ENCODE measurements around the gene WDR11. TPM values are rescaled to one million over a fixed set of nuclear protein-coding genes. Genes with fewer than 3 reads are reported as not detected.

The WDR11 gene
- total and polyA plus RNA-seq, 9 of the 15 experiments (the other 6 are each of a cell fraction or from before 2014, with no cell fraction given), result 12.4 to 50.7 (median 23.6) TPM

GRCh38 chr10:120828763-120829319, 22.3 kb upstream of the WDR11 start:
- TF ChIP-seq SRSF1 (IDR thresholded peaks at IDR 0.05; ENCODE audit: low read depth, low read length) (no peak), BRD9 (IDR thresholded peaks at IDR 0.05; ENCODE audit: low read depth, partially characterized antibody) (no peak), ZNF121 (CRISPR knock-in tag; conservative IDR thresholded peaks at IDR 0.05) (no peak), TBL1XR1 (IDR thresholded peaks at IDR 0.05; ENCODE audit: low read length in 2 of 2) (no peak), ZNF512 (tag; IDR thresholded peaks at IDR 0.05) (no peak)
- in situ Hi-C loops (cut with MboI), result no loop called here
- H3K9me1 ChIP-seq (ENCODE audit: control insufficient read depth, insufficient read depth, low read length), result no peaks in the 10 kb centered on the region
- FAIRE-seq (no peak), ATAC-seq (no peak), DNase-seq (ENCODE audit: extremely low read depth in 1 of 4, low spot score in 3 of 4) (no peak)
- H3K27ac ChIP-seq (ENCODE audit: extremely low read depth, low read depth, low read length), result no peak overlapping the region
- H3K9ac ChIP-seq (ENCODE audit: insufficient read depth in 1 of 2, low read depth in 2 of 2, low read length in 2 of 2), result no peak overlapping the region
- H3K4me2 ChIP-seq (ENCODE audit: insufficient read depth, low read length), result no peak overlapping the region
- intact Hi-C loops (cut with micrococcal nuclease), result no loop called here
- H3K4me1 ChIP-seq (replicated peaks in 1 of 2; ENCODE audit: control insufficient read depth in 2 of 2, insufficient read depth in 2 of 2, low read length in 2 of 2), result no peaks in the 10 kb centered on the region
- no peaks in the 10 kb centered on the region for H4K20me1 ChIP-seq (replicated peaks; ENCODE audit: control insufficient read depth, insufficient read depth, low read length)
- CTCF ChIA-PET (ENCODE audit: low intra/inter-chr PET ratio), result no interaction called here
- H3K36me3 ChIP-seq (ENCODE audit: control insufficient read depth, insufficient read depth, low read length), result no peaks in the 10 kb centered on the region
- BruUV-seq (replicated peaks), result no TSS peak
- no peak overlapping the region for H3K4me3 ChIP-seq
- POLR2A ChIA-PET, result no interaction called here
- no peaks in the 10 kb centered on the region for H3K9me3 ChIP-seq (replicated peaks; ENCODE audit: control insufficient read depth, insufficient read depth, low read depth, low read length)
- H2AFZ ChIP-seq (ENCODE audit: low read depth, low read length), result no peak overlapping the region
- 0% methylated on average over 3 of the region's 3 CpGs for WGBS (ENCODE audit: insufficient coverage, low coverage, missing lambda C conversion rate)
- no peaks in the 10 kb centered on the region for H3K79me2 ChIP-seq (ENCODE audit: control insufficient read depth, insufficient read depth, low read length)
- peaks cover 2 to 4% of the 10 kb centered on the region in 2 experiments; a peak in 2 of 5 replicates for H3K27me3 ChIP-seq (ENCODE audit: control insufficient read depth in 2 of 2, insufficient read depth in 2 of 2, low read length in 2 of 2)

Data from K562 (cell line).